Mesenchymal stem cell (in vitro differentiated cells and primary cell): Measurements from ENCODE around the gene ZNF350.
A peak's percentile ranks its signal among the peaks of the same experiment; 100 is the strongest.
"Not testable (repeated sequence)": the region's sequence is repeated elsewhere in the genome, so short reads cannot be mapped to it uniquely, and the experiment has no call there.

Experiments used
- DNase-seq: peaks from one replicate; pipeline ENCODE4 v3.0.0-alpha.2; 2013
- H2AFZ ChIP-seq: one replicate; pipeline ENCODE4 v1.6.1; 2013; ENCODE audit warnings: low read depth, mild to moderate bottlenecking, control low read depth, inconsistent platforms, low read length, moderate library complexity
- H2AK5ac ChIP-seq: 2 replicates; pipeline ENCODE4 v1.6.1; 2013; ENCODE audit warnings: low read length, moderate library complexity, mild to moderate bottlenecking, inconsistent platforms; ENCODE audit not compliant: severe bottlenecking
- H2BK120ac ChIP-seq: one replicate; pipeline ENCODE4 v1.6.1; 2013; ENCODE audit warnings: low read depth, mild to moderate bottlenecking, inconsistent platforms, low read length, moderate library complexity
- H2BK12ac ChIP-seq, 2 experiments: one replicate each; pipeline ENCODE4 v1.6.1; 2013; ENCODE audit warnings: inconsistent platforms in 2 of 2, low read length in 2 of 2, mild to moderate bottlenecking in 2 of 2, moderate library complexity in 2 of 2, control low read depth in 1 of 2
- H2BK15ac ChIP-seq: one replicate; pipeline ENCODE4 v1.6.1; 2013; ENCODE audit warnings: mild to moderate bottlenecking, low read depth, inconsistent platforms; ENCODE audit not compliant: poor library complexity, severe bottlenecking
- H2BK5ac ChIP-seq: 2 replicates; pipeline ENCODE4 v1.6.1; 2013; ENCODE audit warnings: low read depth, mild to moderate bottlenecking, low read length, control low read depth, inconsistent platforms; ENCODE audit not compliant: poor library complexity, severe bottlenecking
- H3K14ac ChIP-seq, 2 experiments: one replicate each; pipeline ENCODE4 v1.6.1; 2013; ENCODE audit warnings: inconsistent platforms in 2 of 2, low read length in 2 of 2, control low read depth in 1 of 2, mild to moderate bottlenecking in 1 of 2, moderate library complexity in 1 of 2
- H3K18ac ChIP-seq, 2 experiments: one replicate each; pipeline ENCODE4 v1.6.1; 2013; ENCODE audit warnings: inconsistent platforms in 2 of 2, low read length in 2 of 2, control low read depth in 1 of 2, low read depth in 1 of 2, mild to moderate bottlenecking in 1 of 2
- H3K23ac ChIP-seq, 2 experiments: one replicate each; pipeline ENCODE4 v1.6.1; 2013; ENCODE audit warnings: inconsistent platforms in 2 of 2, low read length in 2 of 2, mild to moderate bottlenecking in 2 of 2, moderate library complexity in 2 of 2, control low read depth in 1 of 2
- H3K27ac ChIP-seq: 2 replicates; pipeline ENCODE4 v1.5.1; 2013; ENCODE audit warnings: mild to moderate bottlenecking, moderate library complexity, low read length, control low read depth, inconsistent platforms; ENCODE audit not compliant: poor library complexity, severe bottlenecking
- H3K27me3 ChIP-seq, 2 experiments: 2 replicates each; pipeline versions ENCODE4 v1.6.1 to v1.7.0; 2013; ENCODE audit warnings: low read length in 2 of 2, mild to moderate bottlenecking in 2 of 2, moderate library complexity in 2 of 2, control low read depth in 1 of 2, inconsistent platforms in 1 of 2; ENCODE audit not compliant: control insufficient read depth in 1 of 2, insufficient read depth in 1 of 2
- H3K36me3 ChIP-seq, 2 experiments: 2 replicates each; pipeline versions ENCODE4 v1.6.1 to v1.7.0; 2013; ENCODE audit warnings: low read length in 2 of 2, control low read depth in 1 of 2, inconsistent platforms in 1 of 2, low read depth in 1 of 2, mild to moderate bottlenecking in 1 of 2; ENCODE audit not compliant: insufficient read depth in 2 of 2, control insufficient read depth in 1 of 2
- H3K4ac ChIP-seq, 2 experiments: one replicate each; pipeline ENCODE4 v1.6.1; 2013; ENCODE audit warnings: inconsistent platforms in 2 of 2, low read length in 2 of 2, mild to moderate bottlenecking in 2 of 2, moderate library complexity in 2 of 2, control low read depth in 1 of 2, low read depth in 1 of 2
- H3K4me1 ChIP-seq: 2 replicates; pipeline ENCODE4 v1.6.1; 2013; ENCODE audit warnings: low read depth, low read length, control low read depth; ENCODE audit not compliant: control insufficient read depth, insufficient read depth
- H3K4me2 ChIP-seq: 2 replicates; pipeline ENCODE4 v1.6.1; 2013; ENCODE audit warnings: low read length, mild to moderate bottlenecking, inconsistent platforms; ENCODE audit not compliant: poor library complexity, severe bottlenecking
- H3K4me3 ChIP-seq, 2 experiments: 2 replicates each; pipeline versions ENCODE4 v1.5.1 to v1.7.0; 2013; ENCODE audit warnings: low read length in 2 of 2, mild to moderate bottlenecking in 2 of 2, control low read depth in 1 of 2, low read depth in 1 of 2; ENCODE audit not compliant: insufficient read depth in 1 of 2
- H3K79me1 ChIP-seq: replicated peaks from 2 replicates; pipeline ENCODE4 v1.6.1; 2013; ENCODE audit warnings: mild to moderate bottlenecking, control low read depth, low read length, inconsistent platforms; ENCODE audit not compliant: poor library complexity, severe bottlenecking
- H3K9ac ChIP-seq: 2 replicates; pipeline ENCODE4 v1.7.0; 2013; ENCODE audit warnings: mild to moderate bottlenecking, low read length, moderate library complexity
- H3K9me3 ChIP-seq: 2 replicates; pipeline ENCODE4 v1.7.0; 2013; ENCODE audit warnings: mild to moderate bottlenecking, low read length; ENCODE audit not compliant: control insufficient read depth
- H4K8ac ChIP-seq: one replicate; pipeline ENCODE4 v1.6.1; 2013; ENCODE audit warnings: inconsistent platforms, mild to moderate bottlenecking, low read length, moderate library complexity
- H4K91ac ChIP-seq: one replicate; pipeline ENCODE4 v1.6.1; 2013; ENCODE audit warnings: mild to moderate bottlenecking, low read length, inconsistent platforms
- WGBS: methylation state at CpG from one replicate; pipeline ENCODE4 v1.1.7; 2013; ENCODE audit warnings: mixed read lengths; 5-methylcytosine and 5-hydroxymethylcytosine counted together

ZNF350 gene

GRCh38 chr19:51994048-51994644 lies 7.5 kb upstream of the ZNF350 start:
- Histone ChIP-seq H3K14ac (no peak overlapping the region), H3K9me3 (peaks cover 93% of the 10 kb centered on the region), H2BK12ac (no peak overlapping the region), H4K8ac (no peak overlapping the region), H3K27ac (no peak overlapping the region), H3K18ac (no peak overlapping the region), H2AFZ (no peak overlapping the region), H3K4me1 (no peaks in the 10 kb centered on the region), H3K27me3 (no peaks in the 10 kb centered on the region), H2AK5ac (no peak overlapping the region), H2BK15ac (no peak overlapping the region), H4K91ac (no peak overlapping the region), H2BK5ac (no peak overlapping the region), H3K79me1 (no peaks in the 10 kb centered on the region), H2BK120ac (no peak overlapping the region), H3K4me2 (no peak overlapping the region), H3K4ac (no peak overlapping the region), H3K4me3 (peak overlapping the region in 1 of 2 experiments; percentile 60), H3K36me3 (peaks cover 20 to 65% of the 10 kb centered on the region in 2 experiments), H3K23ac (no peak overlapping the region), H3K9ac (no peak overlapping the region)
- DNase-seq = peak; percentile 13
- WGBS = 97% methylated on average over 2 of the region's 2 CpGs

- Histone ChIP-seq H3K18ac (no peak overlapping the region), H3K9me3 (peaks cover 93% of the 10 kb centered on the region), H2BK5ac (no peak overlapping the region), H3K4me3 (peak overlapping the region in 1 of 2 experiments; percentile 60), H2AK5ac (no peak overlapping the region), H3K36me3 (peaks cover 16 to 59% of the 10 kb centered on the region in 2 experiments), H3K9ac (no peak overlapping the region), H2BK120ac (no peak overlapping the region), H3K4ac (no peak overlapping the region), H3K4me1 (no peaks in the 10 kb centered on the region), H3K27me3 (no peaks in the 10 kb centered on the region), H3K23ac (no peak overlapping the region), H2AFZ (no peak overlapping the region), H4K8ac (no peak overlapping the region), H4K91ac (no peak overlapping the region), H3K79me1 (no peaks in the 10 kb centered on the region), H2BK12ac (no peak overlapping the region), H2BK15ac (no peak overlapping the region), H3K4me2 (no peak overlapping the region), H3K14ac (no peak overlapping the region), H3K27ac (no peak overlapping the region)
- 97% methylated on average over 10 of the region's 10 CpGs for WGBS
- no peak for DNase-seq
These were observed 6.8 kb upstream of the ZNF350 start for GRCh38 chr19:51993422-51993821.

GRCh38 chr19:51983361-51983760 lies 3.3 kb downstream of the ZNF350 start:
- Histone ChIP-seq H4K91ac (no peak overlapping the region), H3K18ac (no peak overlapping the region), H3K23ac (no peak overlapping the region), H4K8ac (no peak overlapping the region), H2BK12ac (no peak overlapping the region), H3K4me1 (no peaks in the 10 kb centered on the region), H3K4ac (no peak overlapping the region), H3K27me3 (no peaks in the 10 kb centered on the region), H3K4me3 (peak overlapping the region in 1 of 2 experiments; percentile 3), H3K14ac (no peak overlapping the region), H3K4me2 (no peak overlapping the region), H3K27ac (no peak overlapping the region), H2BK5ac (no peak overlapping the region), H2BK120ac (no peak overlapping the region), H2AK5ac (no peak overlapping the region), H2BK15ac (no peak overlapping the region), H3K9me3 (peaks cover 74% of the 10 kb centered on the region), H3K79me1 (peaks cover 31% of the 10 kb centered on the region), H3K36me3 (peaks cover 16 to 37% of the 10 kb centered on the region in 2 experiments), H2AFZ (no peak overlapping the region), H3K9ac (no peak overlapping the region)
- DNase-seq = no peak
- WGBS = 100% methylated on average over 3 of the region's 4 CpGs

- not testable (repeated sequence) for H4K91ac ChIP-seq, H3K4me2 ChIP-seq, H2BK12ac ChIP-seq, H3K27ac ChIP-seq, H2AK5ac ChIP-seq, H3K14ac ChIP-seq, H3K9ac ChIP-seq, H2BK120ac ChIP-seq, H3K18ac ChIP-seq, H3K27me3 ChIP-seq, DNase-seq, H3K23ac ChIP-seq, H2BK15ac ChIP-seq, H3K4ac ChIP-seq, H3K4me3 ChIP-seq, H4K8ac ChIP-seq, H2AFZ ChIP-seq, H2BK5ac ChIP-seq, H3K4me1 ChIP-seq
- Histone ChIP-seq H3K36me3 (peaks cover 21 to 40% of the 10 kb centered on the region in 2 experiments), H3K79me1 (peaks cover 37% of the 10 kb centered on the region), H3K9me3 (peaks cover 89% of the 10 kb centered on the region)
- 95% methylated on average over 5 of the region's 6 CpGs for WGBS
These were observed 5.7 kb downstream of the ZNF350 start for GRCh38 chr19:51980926-51981325.
